Measurements from ENCODE around the gene SIK3. TPM values are rescaled to one million over a fixed set of nuclear protein-coding genes. Genes with fewer than 3 reads are reported as not detected.

SIK3 gene
- total RNA-seq, 1 donor from 2014 or later, result 24.4 TPM

- TF ChIP-seq EZH2 (IDR thresholded peaks at IDR 0.05) (no peak), EZH2phosphoT487 (IDR thresholded peaks at IDR 0.05) (no peak), CTCF (IDR thresholded peaks at IDR 0.05) (no peak)
- H3K27ac Mint-ChIP-seq, result no peak overlapping the region
- peaks cover 74% of the 10 kb centered on the region for H3K79me2 ChIP-seq (ENCODE audit: low read depth)
Measured at GRCh38 chr11:116970485-116971292, 127.5 kb downstream of the SIK3 start.

GRCh38 chr11:116969694-116970093 is 128.5 kb downstream of the SIK3 start:
- TF ChIP-seq EZH2 (IDR thresholded peaks at IDR 0.05) (no peak), CTCF (IDR thresholded peaks at IDR 0.05) (no peak), EZH2phosphoT487 (IDR thresholded peaks at IDR 0.05) (no peak)
- peaks cover 3% of the 10 kb centered on the region for H3K27me3 Mint-ChIP-seq (ENCODE audit: insufficient read depth, low read depth)
- Histone ChIP-seq H3K36me3 (no peaks in the 10 kb centered on the region), H3K27me3 (no peaks in the 10 kb centered on the region), H3K9me3 (ENCODE audit: low read depth) (no peaks in the 10 kb centered on the region), H3F3A (ENCODE audit: low read depth) (peaks cover 3% of the 10 kb centered on the region), H3K9ac (no peak overlapping the region), H3K4me3 (no peak overlapping the region), H3K79me2 (ENCODE audit: low read depth) (peaks cover 65% of the 10 kb centered on the region), H3K27ac (no peak overlapping the region), H2AFZ (replicated peaks) (no peak overlapping the region), H3K4me1 (peaks cover 8% of the 10 kb centered on the region), H3K4me2 (no peak overlapping the region), H4K20me1 (ENCODE audit: low read depth) (peaks cover 23% of the 10 kb centered on the region)
- no peak overlapping the region for H3K27ac Mint-ChIP-seq
- H3K4me3 Mint-ChIP-seq, result no peak overlapping the region
- H3K4me1 Mint-ChIP-seq, result peaks cover 7% of the 10 kb centered on the region
- H3K9me3 Mint-ChIP-seq, result peaks cover 1% of the 10 kb centered on the region
- DNase-seq (ENCODE audit: low spot score), result no peak
- no peaks in the 10 kb centered on the region for H3K36me3 Mint-ChIP-seq

More at GRCh38 chr11:116970485-116971292, 127.5 kb downstream of the SIK3 start:
- DNase-seq (ENCODE audit: low spot score), result no peak
- Histone ChIP-seq H3K4me1 (peaks cover 8% of the 10 kb centered on the region), H3K9me3 (ENCODE audit: low read depth) (no peaks in the 10 kb centered on the region), H3K9ac (no peak overlapping the region), H3K4me2 (no peak overlapping the region), H2AFZ (replicated peaks) (no peak overlapping the region), H3F3A (ENCODE audit: low read depth) (peaks cover 10% of the 10 kb centered on the region), H3K27ac (no peak overlapping the region), H3K4me3 (no peak overlapping the region), H4K20me1 (ENCODE audit: low read depth) (peaks cover 29% of the 10 kb centered on the region), H3K27me3 (no peaks in the 10 kb centered on the region), H3K36me3 (no peaks in the 10 kb centered on the region)
- Mint-ChIP-seq H3K27me3 (ENCODE audit: insufficient read depth, low read depth) (peaks cover 3% of the 10 kb centered on the region), H3K4me3 (no peak overlapping the region), H3K36me3 (no peaks in the 10 kb centered on the region), H3K9me3 (peaks cover 1% of the 10 kb centered on the region), H3K4me1 (peaks cover 7% of the 10 kb centered on the region)

GRCh38 chr11:116964269-116964668 is 134.0 kb downstream of the SIK3 start:
- H3K36me3 Mint-ChIP-seq, result no peaks in the 10 kb centered on the region
- H3K27ac Mint-ChIP-seq, result no peak overlapping the region
- Histone ChIP-seq H3K4me3 (no peak overlapping the region), H3K36me3 (no peaks in the 10 kb centered on the region), H3K4me2 (no peak overlapping the region), H3K79me2 (ENCODE audit: low read depth) (peaks cover 64% of the 10 kb centered on the region), H4K20me1 (ENCODE audit: low read depth) (peaks cover 39% of the 10 kb centered on the region), H3K4me1 (peaks cover 23% of the 10 kb centered on the region), H3K27ac (no peak overlapping the region), H3K9me3 (ENCODE audit: low read depth) (no peaks in the 10 kb centered on the region), H3K9ac (no peak overlapping the region), H2AFZ (replicated peaks) (no peak overlapping the region), H3F3A (ENCODE audit: low read depth) (no peaks in the 10 kb centered on the region), H3K27me3 (no peaks in the 10 kb centered on the region)
- TF ChIP-seq EZH2 (IDR thresholded peaks at IDR 0.05) (no peak), EZH2phosphoT487 (IDR thresholded peaks at IDR 0.05) (no peak), CTCF (IDR thresholded peaks at IDR 0.05) (no peak)
- H3K4me3 Mint-ChIP-seq, result no peak overlapping the region
- no peak for DNase-seq (ENCODE audit: low spot score)
- peaks cover 17% of the 10 kb centered on the region for H3K4me1 Mint-ChIP-seq
- H3K27me3 Mint-ChIP-seq (ENCODE audit: insufficient read depth, low read depth), result no peaks in the 10 kb centered on the region
- peaks cover 1% of the 10 kb centered on the region for H3K9me3 Mint-ChIP-seq

Data from neural progenitor cell (in vitro differentiated cells).